ENCODE data around the gene ZNF326.
"Not testable (repeated sequence)": the region's sequence is repeated elsewhere in the genome, so short reads cannot be mapped to it uniquely, and the experiment has no call there.

ZNF326 gene

GRCh38 chr1:89989099-89989498 is 5.8 kb upstream of the ZNF326 start:
- Histone ChIP-seq H3K36me3 (ENCODE audit: control insufficient read depth in 1 of 2, insufficient read depth in 2 of 2, low read length in 2 of 2) (no peaks in the 10 kb centered on the region), H3K27ac (ENCODE audit: low read length) (no peak overlapping the region), H3K27me3 (ENCODE audit: low read depth, low read length) (no peaks in the 10 kb centered on the region), H3K4me3 (ENCODE audit: low read depth in 1 of 2, low read length in 2 of 2) (no peak overlapping the region), H3K9me3 (ENCODE audit: control insufficient read depth in 1 of 2, low read length in 2 of 2) (no peaks in the 10 kb centered on the region), H3K4me1 (ENCODE audit: control insufficient read depth in 1 of 2, insufficient read depth in 2 of 2, low read length in 2 of 2) (peaks cover 0 to 8% of the 10 kb centered on the region in 2 donors)

DNA sequence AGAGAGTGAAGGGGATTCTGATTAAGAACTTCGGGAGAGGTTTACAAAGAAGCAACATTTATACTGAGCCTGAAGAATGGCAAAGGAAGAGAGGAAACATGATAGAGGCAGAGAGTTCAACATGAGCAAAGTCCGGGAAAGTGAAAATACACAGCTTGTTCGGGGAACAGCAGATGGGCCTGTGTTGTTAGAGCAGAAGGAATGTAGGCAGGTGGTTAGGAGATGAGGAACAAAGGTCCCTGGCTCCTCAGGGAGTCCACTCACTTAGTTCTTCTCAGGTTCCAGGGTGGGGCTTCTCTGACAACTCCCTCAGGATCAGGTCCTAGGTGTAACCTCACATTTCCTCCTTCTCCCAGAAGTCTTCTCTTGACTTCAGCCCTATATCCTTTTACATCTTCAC is 5.1 kb upstream of the ZNF326 start:
- Histone ChIP-seq H3K36me3 (ENCODE audit: control insufficient read depth in 1 of 2, insufficient read depth in 2 of 2, low read length in 2 of 2) (no peaks in the 10 kb centered on the region), H3K4me3 (ENCODE audit: low read depth in 1 of 2, low read length in 2 of 2) (no peak overlapping the region), H3K27me3 (ENCODE audit: low read depth, low read length) (no peaks in the 10 kb centered on the region), H3K4me1 (ENCODE audit: control insufficient read depth in 1 of 2, insufficient read depth in 2 of 2, low read length in 2 of 2) (peaks cover 0 to 8% of the 10 kb centered on the region in 2 donors), H3K27ac (ENCODE audit: low read length) (peak overlapping the region; percentile 10), H3K9me3 (ENCODE audit: control insufficient read depth in 1 of 2, low read length in 2 of 2) (no peaks in the 10 kb centered on the region)

DNA sequence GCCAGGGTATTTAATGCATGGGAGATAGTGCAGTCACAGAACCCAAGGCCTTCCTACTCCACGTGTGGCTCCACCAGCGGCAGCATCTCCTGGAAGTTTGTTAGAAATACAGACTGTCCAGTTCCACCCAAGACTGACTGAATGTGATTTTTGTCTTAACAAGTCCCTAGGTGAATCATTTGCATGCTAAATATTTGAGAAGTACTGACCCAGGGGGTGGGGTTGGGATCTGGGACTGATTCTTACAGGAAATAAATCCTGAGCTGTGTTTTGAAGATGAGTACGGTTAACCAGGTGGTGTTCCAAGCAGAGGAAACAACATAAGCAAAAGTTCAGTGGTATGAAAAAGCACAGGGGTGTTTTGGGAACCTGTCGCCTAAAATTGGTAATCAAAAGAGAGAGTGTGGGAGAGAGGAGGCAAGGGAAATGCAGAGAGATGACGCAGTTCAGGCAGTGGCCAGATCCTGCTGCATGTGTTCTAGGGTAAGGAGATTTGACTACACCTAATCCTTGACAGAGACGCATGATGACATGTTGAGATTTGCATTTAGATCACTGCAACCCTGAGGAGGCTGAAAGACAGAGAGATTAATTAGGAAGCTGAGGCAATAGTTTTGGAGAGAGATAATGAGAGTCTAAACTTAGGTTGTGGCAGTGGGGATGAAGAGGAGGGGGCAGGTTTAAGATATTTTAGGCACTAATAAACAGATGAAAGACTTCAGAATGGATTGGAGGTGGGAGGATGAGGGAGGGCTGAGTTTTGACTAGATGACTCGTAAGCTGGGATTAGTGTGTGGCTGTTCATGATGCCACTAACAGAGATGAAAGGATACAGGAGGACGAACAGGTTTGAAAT is 3.7 kb upstream of the ZNF326 start:
- Histone ChIP-seq H3K27me3 (ENCODE audit: low read depth, low read length) (no peaks in the 10 kb centered on the region), H3K9me3 (ENCODE audit: control insufficient read depth in 1 of 2, low read length in 2 of 2) (no peaks in the 10 kb centered on the region), H3K27ac (ENCODE audit: low read length) (peak overlapping the region; percentile 10), H3K36me3 (ENCODE audit: control insufficient read depth in 1 of 2, insufficient read depth in 2 of 2, low read length in 2 of 2) (peaks cover 0 to 4% of the 10 kb centered on the region in 2 donors), H3K4me3 (ENCODE audit: low read depth in 1 of 2, low read length in 2 of 2) (no peak overlapping the region), H3K4me1 (ENCODE audit: control insufficient read depth in 1 of 2, insufficient read depth in 2 of 2, low read length in 2 of 2) (peaks cover under 1 to 4% of the 10 kb centered on the region in 2 donors)

DNA sequence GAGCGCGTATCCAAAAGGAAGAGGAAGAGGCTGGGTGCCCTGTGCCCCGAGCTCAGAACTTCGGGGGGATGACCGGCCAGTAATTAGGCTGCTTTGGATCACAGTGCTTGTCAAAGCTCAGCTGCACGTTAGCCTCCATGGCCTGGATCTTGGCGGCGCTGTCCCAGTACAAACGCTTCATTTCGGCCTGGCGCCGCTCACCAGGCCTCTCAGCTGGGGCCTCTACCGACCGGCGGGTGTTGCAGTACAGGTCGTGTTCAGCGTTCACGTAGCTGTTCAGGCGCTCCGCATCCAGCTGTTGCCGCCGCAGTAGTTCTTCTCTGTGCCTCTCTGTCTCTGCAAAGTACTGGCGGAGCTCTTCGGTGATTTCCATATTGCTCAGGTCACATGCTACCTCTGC is 1.4 kb upstream of the ZNF326 start:
- H3K4me1 ChIP-seq (ENCODE audit: control insufficient read depth in 1 of 2, insufficient read depth in 2 of 2, low read length in 2 of 2) = peaks cover 8 to 23% of the 10 kb centered on the region in 2 donors
- H3K4me3 ChIP-seq (ENCODE audit: low read depth in 1 of 2, low read length in 2 of 2) = no peak overlapping the region
- no peak overlapping the region for H3K27ac ChIP-seq (ENCODE audit: low read length)
- peaks cover 0 to 4% of the 10 kb centered on the region in 2 donors for H3K36me3 ChIP-seq (ENCODE audit: control insufficient read depth in 1 of 2, insufficient read depth in 2 of 2, low read length in 2 of 2)
- H3K27me3 ChIP-seq (ENCODE audit: low read depth, low read length) = no peaks in the 10 kb centered on the region
- no peaks in the 10 kb centered on the region for H3K9me3 ChIP-seq (ENCODE audit: control insufficient read depth in 1 of 2, low read length in 2 of 2)

GRCh38 chr1:89994231-89994804 is 592 bp upstream of the ZNF326 start:
- Histone ChIP-seq H3K27ac (ENCODE audit: low read length) (no peak overlapping the region), H3K4me3 (ENCODE audit: low read depth in 1 of 2, low read length in 2 of 2) (peak overlapping the region; percentile 86 to 96), H3K27me3 (ENCODE audit: low read depth, low read length) (no peaks in the 10 kb centered on the region)

GRCh38 chr1:89995598-89996449 is 914 bp downstream of the ZNF326 start:
- Histone ChIP-seq H3K36me3 (ENCODE audit: control insufficient read depth in 1 of 2, insufficient read depth in 2 of 2, low read length in 2 of 2) (peaks cover 0 to 4% of the 10 kb centered on the region in 2 donors), H3K27ac (ENCODE audit: low read length) (peak overlapping the region; percentile 94), H3K9me3 (ENCODE audit: control insufficient read depth in 1 of 2, low read length in 2 of 2) (no peaks in the 10 kb centered on the region), H3K4me3 (ENCODE audit: low read depth in 1 of 2, low read length in 2 of 2) (peak overlapping the region; percentile 86 to 96), H3K27me3 (ENCODE audit: low read depth, low read length) (no peaks in the 10 kb centered on the region), H3K4me1 (ENCODE audit: control insufficient read depth in 1 of 2, insufficient read depth in 2 of 2, low read length in 2 of 2) (peaks cover 8 to 32% of the 10 kb centered on the region in 2 donors)

More at GRCh38 chr1:89994231-89994804, 592 bp upstream of the ZNF326 start:
- Histone ChIP-seq H3K36me3 (ENCODE audit: control insufficient read depth in 1 of 2, insufficient read depth in 2 of 2, low read length in 2 of 2) (peaks cover 0 to 4% of the 10 kb centered on the region in 2 donors), H3K4me1 (ENCODE audit: control insufficient read depth in 1 of 2, insufficient read depth in 2 of 2, low read length in 2 of 2) (peaks cover 8 to 25% of the 10 kb centered on the region in 2 donors), H3K9me3 (ENCODE audit: control insufficient read depth in 1 of 2, low read length in 2 of 2) (no peaks in the 10 kb centered on the region)

- H3K4me1 ChIP-seq (ENCODE audit: control insufficient read depth in 1 of 2, insufficient read depth in 2 of 2, low read length in 2 of 2) = peaks cover 8 to 32% of the 10 kb centered on the region in 2 donors
- H3K4me3 ChIP-seq (ENCODE audit: low read depth in 1 of 2, low read length in 2 of 2) = peak overlapping the region; percentile 86 to 96
- peak overlapping the region; percentile 94 for H3K27ac ChIP-seq (ENCODE audit: low read length)
- no peaks in the 10 kb centered on the region for H3K9me3 ChIP-seq (ENCODE audit: control insufficient read depth in 1 of 2, low read length in 2 of 2)
- H3K27me3 ChIP-seq (ENCODE audit: low read depth, low read length) = no peaks in the 10 kb centered on the region
- H3K36me3 ChIP-seq (ENCODE audit: control insufficient read depth in 1 of 2, insufficient read depth in 2 of 2, low read length in 2 of 2) = peaks cover 0 to 4% of the 10 kb centered on the region in 2 donors
Observed at GRCh38 chr1:89996450-89997110, 1.7 kb downstream of the ZNF326 start.

GRCh38 chr1:89997152-89997551 is 2.2 kb downstream of the ZNF326 start:
- not testable (repeated sequence) for H3K27ac ChIP-seq (ENCODE audit: low read length); H3K9me3 ChIP-seq (ENCODE audit: control insufficient read depth in 1 of 2, low read length in 2 of 2); H3K36me3 ChIP-seq (ENCODE audit: control insufficient read depth in 1 of 2, insufficient read depth in 2 of 2, low read length in 2 of 2); H3K27me3 ChIP-seq (ENCODE audit: low read depth, low read length)
- H3K4me1 ChIP-seq (ENCODE audit: control insufficient read depth in 1 of 2, insufficient read depth in 2 of 2, low read length in 2 of 2) = peaks cover 8 to 32% of the 10 kb centered on the region in 2 donors
- peak overlapping the region; percentile 35 to 96 for H3K4me3 ChIP-seq (ENCODE audit: low read depth in 1 of 2, low read length in 2 of 2)

GRCh38 chr1:89998306-89998705 is 3.4 kb downstream of the ZNF326 start:
- Histone ChIP-seq H3K9me3 (ENCODE audit: control insufficient read depth in 1 of 2, low read length in 2 of 2) (no peaks in the 10 kb centered on the region), H3K27ac (ENCODE audit: low read length) (no peak overlapping the region), H3K27me3 (ENCODE audit: low read depth, low read length) (no peaks in the 10 kb centered on the region), H3K4me3 (ENCODE audit: low read depth in 1 of 2, low read length in 2 of 2) (no peak overlapping the region), H3K4me1 (ENCODE audit: control insufficient read depth in 1 of 2, insufficient read depth in 2 of 2, low read length in 2 of 2) (peaks cover 8 to 32% of the 10 kb centered on the region in 2 donors), H3K36me3 (ENCODE audit: control insufficient read depth in 1 of 2, insufficient read depth in 2 of 2, low read length in 2 of 2) (peaks cover 0 to 4% of the 10 kb centered on the region in 2 donors)

- no peaks in the 10 kb centered on the region for H3K27me3 ChIP-seq (ENCODE audit: low read depth, low read length)
- no peak overlapping the region for H3K27ac ChIP-seq (ENCODE audit: low read length)
- no peak overlapping the region for H3K4me3 ChIP-seq (ENCODE audit: low read depth in 1 of 2, low read length in 2 of 2)
- H3K4me1 ChIP-seq (ENCODE audit: control insufficient read depth in 1 of 2, insufficient read depth in 2 of 2, low read length in 2 of 2) = peaks cover 8 to 33% of the 10 kb centered on the region in 2 donors
- no peaks in the 10 kb centered on the region for H3K9me3 ChIP-seq (ENCODE audit: control insufficient read depth in 1 of 2, low read length in 2 of 2)
- H3K36me3 ChIP-seq (ENCODE audit: control insufficient read depth in 1 of 2, insufficient read depth in 2 of 2, low read length in 2 of 2) = peaks cover 0 to 4% of the 10 kb centered on the region in 2 donors
Observed at GRCh38 chr1:89999208-89999607, 4.3 kb downstream of the ZNF326 start.
